Islet of Langerhans (tissue), 1 donor: ENCODE results near the gene GATB.

ENCODE experiments used
- FAIRE-seq: peaks from one replicate; lab custom pipeline; 2011; peaks lifted over from hg19 to GRCh38; lab: Jason Lieb, UNC

The GATB gene

DNA sequence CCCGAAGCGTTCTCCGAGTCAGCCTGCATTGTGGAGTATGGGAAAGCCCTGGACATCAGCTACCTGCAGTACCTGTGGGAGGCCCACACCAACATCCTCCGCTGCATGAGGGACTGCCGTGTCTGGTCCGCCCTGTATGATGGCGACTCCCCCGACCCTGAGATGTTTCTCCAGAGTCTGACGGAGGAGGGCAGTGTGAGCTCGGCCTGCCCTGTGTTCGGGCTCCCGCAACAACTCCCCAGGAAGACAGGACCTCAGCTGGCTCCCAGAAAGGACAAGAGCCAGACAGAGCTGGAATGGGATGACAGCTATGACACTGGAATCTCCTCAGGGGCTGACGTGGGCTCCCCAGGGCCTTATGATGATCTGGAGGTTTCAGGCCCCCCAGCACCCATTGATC lies 111.3 kb downstream of the GATB start:
- no peak for FAIRE-seq

- no peak for FAIRE-seq
These were observed 114.5 kb downstream of the GATB start for GRCh38 chr4:151646322-151646721.

DNA sequence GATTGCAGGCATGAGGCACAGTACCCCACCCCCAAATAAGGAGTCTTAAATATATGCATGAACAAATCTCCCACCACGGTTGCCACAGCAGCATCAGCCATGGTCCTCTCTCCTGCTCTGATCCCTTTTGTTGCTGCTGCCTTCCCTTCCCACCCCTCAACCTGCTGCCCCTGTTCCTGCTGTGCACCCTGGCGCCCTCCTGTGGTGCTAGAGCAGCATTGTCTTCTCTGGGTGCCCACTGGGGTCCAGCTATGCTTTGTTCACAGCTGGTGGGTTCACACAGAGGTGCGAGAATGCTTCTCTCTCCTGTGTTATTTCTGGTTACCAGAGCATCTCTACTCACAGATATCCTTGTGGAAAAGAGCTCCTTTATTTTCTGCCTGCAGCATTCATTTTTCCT lies 116.2 kb downstream of the GATB start:
- FAIRE-seq: no peak

GRCh38 chr4:151643564-151643963 lies 117.2 kb downstream of the GATB start:
- no peak for FAIRE-seq

GRCh38 chr4:151641983-151642382 lies 118.8 kb downstream of the GATB start:
- no peak for FAIRE-seq

DNA sequence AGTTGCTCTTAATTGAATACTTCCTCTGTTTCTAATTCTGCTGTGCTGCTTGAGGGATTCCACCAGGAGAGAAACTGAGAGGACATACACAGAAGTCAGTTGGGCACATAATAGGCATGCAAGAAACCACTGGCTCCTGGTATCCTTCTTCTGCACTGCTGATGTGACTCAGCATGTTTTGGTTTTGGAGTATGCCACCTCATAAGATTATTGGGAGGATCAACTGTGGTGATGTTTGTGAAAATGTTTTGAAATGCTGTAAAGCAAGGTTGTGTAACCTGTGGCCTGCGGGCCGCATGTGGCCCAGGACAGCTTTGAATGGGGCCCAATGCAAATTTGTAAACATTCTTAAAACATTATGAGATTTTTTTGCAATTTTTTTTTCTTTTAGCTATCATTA lies 119.6 kb downstream of the GATB start:
- no peak for FAIRE-seq

DNA sequence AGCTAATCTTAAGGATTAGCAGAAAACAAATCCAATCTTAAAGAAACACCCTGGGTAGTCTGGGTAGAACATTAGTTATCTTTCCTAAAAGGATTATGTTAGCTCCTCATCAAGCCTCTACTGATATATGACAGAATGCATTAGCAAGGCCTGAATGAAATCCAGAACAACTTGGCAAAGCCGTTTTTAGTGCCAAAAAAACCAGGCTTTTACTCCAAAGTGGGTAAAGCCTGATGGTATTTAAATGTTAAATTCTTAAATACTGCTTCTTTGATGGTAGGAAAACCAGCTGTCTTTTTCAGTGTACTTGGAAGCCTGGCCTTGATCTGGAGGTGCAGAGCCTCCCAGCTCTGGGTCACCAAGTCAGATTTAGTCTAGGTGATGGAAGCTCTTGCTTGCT lies 120.4 kb downstream of the GATB start:
- no peak for FAIRE-seq

DNA sequence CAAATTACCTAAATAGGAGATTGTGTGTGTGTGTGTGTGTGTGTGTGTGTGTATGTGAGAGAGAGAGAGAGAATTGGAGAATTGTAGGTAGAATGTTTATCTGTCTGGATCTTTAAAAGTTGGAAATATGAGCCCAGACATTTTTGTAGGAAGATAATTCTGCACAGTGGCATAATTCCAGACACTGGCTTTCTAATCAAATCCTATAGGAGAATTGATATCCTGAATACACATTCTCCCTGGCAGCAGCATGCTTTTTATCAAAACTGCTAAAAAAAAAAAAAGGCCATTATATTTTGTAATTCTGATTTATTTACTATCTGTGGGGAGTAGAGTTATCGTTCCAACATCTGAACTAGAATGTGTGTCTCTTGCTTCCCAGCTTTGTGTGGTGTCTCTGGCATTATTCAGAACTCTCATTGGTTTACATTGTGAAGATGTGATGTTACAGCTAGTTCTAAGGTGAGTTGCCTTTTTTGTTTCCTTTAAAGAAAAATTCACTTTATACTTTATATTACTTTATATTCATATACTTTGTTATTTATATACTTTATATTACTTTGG lies 122.4 kb downstream of the GATB start:
- FAIRE-seq: no peak

DNA sequence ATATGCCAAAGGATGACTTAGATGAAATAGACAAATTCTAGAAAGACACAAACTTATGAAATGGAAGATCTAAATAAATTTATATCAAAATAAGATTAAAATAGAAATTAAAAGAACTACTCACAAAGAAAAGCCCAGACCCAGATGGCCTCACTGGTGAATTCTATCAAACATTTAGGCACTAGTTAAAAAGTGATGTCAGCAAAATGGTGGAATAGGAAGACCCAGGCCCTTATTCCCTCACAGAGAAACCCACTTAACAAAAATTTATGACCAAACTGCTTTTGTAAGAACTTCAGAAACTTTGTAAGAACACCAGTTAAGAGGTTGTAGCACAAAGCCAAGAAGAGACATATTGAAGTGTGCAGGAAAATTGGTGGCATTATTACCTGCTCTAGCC lies 129.5 kb downstream of the GATB start:
- FAIRE-seq: no peak

GRCh38 chr4:151629097-151629783 lies 131.6 kb downstream of the GATB start:
- FAIRE-seq: peak; percentile 47

DNA sequence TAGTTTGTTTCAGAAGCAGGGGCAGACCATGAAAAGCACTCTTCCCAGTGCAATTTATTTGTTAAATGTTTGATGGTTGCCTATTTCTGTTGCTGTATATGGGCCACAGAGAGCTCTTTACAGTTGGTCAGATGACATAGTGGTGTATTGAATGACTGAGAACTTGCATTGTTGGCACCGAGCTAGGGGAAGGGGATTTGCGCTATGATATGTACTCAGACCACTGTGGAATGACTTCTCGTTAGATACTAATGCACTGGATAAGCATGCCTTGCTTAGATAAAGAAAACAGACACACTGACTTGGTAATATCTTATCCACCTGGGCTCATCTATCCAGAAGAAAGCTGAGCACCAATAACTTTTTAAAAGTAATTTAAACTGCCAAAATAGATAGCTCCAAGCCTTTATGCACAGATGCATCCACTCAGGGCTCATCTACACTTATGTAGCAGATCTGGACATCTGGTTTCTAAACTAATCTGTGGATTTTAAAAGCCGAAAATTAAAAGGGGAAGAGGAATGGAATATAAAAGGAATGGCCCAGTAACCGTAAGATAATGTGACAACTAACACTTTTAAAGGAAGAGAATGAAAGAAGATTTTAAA lies 132.7 kb downstream of the GATB start:
- no peak for FAIRE-seq

DNA sequence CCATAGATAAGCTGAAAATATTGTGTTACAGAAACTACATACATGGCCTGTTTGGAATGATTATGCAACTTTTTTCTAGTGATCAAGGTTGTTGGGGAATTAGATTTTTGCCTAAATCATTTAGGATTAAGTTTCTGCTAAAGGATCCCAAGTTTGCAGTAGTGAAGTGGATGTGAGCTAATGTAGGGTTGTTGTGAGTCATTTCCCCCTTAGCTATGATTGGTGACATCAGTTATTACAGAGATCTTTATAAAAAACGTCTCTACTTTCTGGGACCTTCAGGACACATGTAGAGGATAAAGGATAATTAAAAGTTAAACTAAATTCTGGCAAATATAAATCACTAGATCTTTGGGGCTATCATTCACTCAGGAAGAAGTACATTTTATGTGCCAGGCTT lies 133.3 kb downstream of the GATB start:
- no peak for FAIRE-seq

DNA sequence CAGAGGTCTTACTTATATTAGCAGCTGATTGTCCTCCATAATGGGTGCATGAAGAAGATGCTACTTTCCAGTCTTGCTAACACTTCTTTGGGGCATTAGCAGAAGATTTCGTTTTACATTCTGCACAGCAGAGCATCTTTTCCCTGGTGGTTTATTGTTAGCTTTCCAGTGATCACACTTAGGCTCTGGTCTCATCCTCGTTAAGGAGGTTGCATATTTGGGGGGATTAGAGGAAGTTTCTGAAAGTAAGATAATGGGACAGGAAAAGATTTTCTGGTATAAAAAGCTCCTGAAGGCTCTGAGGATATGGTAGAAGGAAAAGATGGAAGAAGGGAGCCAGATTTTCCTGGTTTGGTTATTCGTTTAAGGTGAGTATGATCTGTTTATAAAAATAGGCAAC lies 134.1 kb downstream of the GATB start:
- no peak for FAIRE-seq

- no peak for FAIRE-seq
These were observed 134.6 kb downstream of the GATB start for GRCh38 chr4:151626228-151626627.

GRCh38 chr4:151624626-151625565 lies 135.9 kb downstream of the GATB start:
- FAIRE-seq: no peak
